Activated CD4-positive, alpha-beta T cell treated with anti-CD3 and anti-CD28 coated beads for 24 hours (primary cell): ENCODE results near the gene CCDC192.
"Not testable (repeated sequence)": the region's sequence is repeated elsewhere in the genome, so short reads cannot be mapped to it uniquely, and the experiment has no call there.

ENCODE experiments used
- DNase-seq, 2 donors: peaks; one replicate each; pipeline ENCODE4 v3.0.0-alpha.2; 2020; ENCODE audit warnings: low read depth in 2 of 2

The CCDC192 gene

DNA sequence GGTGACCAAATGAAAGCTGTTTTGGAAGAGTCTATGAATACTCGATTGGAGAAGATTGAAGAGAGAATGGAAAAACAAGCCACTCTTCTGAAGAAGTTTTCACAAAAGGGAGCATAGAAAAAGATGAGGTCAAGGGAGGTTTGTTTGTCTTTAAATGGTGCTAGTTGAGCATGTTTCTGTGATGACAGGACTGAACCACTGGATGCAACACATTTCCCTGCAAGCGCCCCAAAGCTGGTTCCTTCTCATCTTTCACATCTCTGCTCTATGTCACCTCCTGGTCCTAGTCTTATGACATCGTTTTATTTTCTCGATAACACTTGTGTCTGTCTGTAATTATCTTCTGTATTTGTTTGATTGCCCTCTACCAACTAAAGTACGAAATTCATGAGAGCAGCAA lies 3.8 kb upstream of the CCDC192 start:
- DNase-seq, result no peak

DNA sequence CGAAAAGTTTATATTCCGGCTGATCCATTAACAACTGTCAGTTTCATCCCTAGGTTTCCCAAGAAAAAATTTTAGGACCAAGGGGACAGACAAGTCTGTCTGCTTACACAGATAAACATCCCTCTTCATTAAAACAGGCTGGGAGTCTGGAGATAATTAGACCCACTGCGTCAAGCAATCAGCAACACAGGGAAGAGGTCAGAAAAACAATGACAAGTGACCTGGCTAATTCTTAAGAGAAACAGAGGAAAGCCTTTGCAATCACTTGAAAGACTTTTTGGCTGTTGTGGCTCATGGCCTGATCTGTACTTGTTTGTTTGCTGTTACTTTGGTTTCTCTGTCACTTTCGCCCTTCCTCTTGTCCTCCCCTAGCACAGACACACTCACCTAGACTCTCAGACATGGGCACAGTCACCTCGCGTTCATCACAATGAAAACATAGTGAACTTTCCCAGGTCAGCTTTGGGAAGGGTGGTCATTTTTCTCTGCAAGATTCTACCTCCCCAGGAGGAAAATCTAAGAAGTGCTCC lies 2.9 kb upstream of the CCDC192 start:
- no peak for DNase-seq

DNA sequence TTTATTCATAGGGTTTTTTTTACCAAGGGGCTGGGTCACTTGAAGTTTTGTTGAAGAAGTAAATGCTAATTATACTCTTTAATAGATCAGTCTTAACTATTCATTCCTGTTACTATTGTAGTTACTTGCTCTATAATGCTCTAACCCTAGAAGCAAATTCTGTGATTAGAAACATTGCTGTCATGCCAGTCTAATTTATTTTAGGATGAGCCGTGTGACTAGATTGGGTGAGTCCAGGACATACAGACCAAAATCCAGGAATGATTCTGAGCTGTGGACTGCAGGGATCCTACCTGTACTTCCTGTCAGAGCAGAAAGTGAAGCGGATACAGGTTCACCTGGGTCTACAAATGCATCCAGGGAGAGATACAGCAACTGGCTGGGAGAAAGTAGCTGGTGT lies 757 bp upstream of the CCDC192 start:
- DNase-seq, result no peak

DNA sequence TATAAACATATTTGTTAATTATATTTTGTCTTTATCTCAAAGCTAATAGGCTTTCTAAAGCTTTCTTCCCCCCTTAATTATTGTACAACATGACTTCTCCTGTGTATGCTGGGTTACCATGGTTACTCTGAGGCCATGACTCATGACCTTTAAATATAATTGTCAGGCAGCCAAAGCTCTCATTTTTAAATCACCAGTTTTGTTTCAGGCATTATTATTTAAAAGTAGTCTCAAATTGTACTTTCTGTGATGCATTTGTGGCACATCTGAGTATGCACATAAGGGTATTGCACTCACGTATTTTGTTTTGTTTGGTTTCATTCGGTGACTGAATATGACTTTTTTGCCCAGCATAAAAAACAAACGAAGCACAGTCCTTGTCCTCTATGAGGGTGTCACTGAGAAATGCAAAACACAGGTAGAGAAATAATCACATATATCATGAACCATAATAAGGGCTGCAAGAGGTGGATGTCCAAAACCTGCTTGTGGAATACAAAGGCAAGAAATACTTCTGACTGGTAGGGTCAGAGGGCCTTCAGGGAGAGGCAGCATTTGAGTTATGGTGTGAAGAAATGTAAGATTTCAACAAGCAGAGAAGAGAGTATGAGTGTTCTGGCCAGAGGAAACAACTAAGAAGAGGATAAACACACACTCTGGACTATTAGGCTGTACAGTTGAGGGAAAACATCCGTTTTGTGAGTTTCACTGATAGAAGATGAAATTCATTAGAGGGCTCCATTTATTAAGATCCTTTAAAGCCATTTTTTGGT lies 2.1 kb downstream of the CCDC192 start:
- DNase-seq, result no peak

DNA sequence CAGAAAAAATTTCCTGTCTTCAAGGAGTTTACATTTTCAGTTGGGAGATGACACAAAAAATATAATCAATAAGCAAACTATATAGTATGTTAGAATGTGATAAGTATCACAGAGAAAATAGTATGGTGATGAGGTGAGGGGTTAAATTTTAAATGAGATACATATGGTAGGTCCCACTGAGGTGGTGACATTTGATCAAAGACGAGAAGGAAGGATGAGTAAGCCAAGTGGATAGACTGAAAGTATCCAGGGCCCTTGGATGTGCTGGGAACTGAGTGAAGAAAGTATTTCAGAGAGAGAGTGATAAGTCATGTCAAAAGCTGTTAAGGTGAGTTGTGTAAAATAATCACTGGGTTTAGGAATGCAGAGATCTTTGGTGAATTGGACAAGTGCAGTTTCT lies 3.5 kb downstream of the CCDC192 start:
- DNase-seq, result no peak

DNA sequence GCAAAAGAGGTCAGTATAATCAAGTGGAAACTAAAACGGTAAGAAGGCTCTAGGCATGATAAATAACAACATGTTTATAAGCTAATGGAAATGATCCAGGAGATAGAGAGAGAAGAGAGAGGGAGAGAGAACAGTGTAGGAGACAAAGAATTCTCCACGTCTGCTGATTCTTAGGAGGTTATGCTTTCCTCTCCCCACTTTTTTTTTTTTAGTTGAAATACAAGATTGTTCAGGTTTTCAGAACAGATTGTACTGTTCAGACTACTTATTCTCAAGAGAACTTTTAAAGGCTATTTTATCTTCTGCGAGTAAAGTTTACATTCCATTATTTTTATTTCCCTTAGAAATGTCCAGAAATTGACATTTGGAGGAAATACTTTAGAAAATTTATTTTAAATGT lies 4.0 kb downstream of the CCDC192 start:
- no peak for DNase-seq

DNA sequence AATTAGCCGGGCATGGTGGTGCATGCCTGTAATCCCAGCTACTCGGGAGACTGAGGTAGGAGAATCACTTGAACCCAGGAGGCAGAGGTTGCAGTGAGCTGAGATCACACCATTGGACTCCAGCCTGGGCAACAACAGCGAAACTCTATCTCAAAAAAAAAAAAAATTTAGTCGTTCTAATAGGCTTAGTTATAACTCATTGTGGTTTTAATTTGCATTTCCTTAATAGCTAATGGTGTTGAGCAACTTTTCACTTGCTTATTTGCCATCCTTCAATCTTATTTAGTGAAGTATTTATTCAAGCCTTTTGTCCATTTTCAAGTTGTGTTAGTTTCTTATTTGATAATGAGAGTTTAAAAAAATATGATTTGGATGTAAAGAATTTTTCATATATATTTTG lies 9.9 kb downstream of the CCDC192 start:
- not testable (repeated sequence) for DNase-seq

DNA sequence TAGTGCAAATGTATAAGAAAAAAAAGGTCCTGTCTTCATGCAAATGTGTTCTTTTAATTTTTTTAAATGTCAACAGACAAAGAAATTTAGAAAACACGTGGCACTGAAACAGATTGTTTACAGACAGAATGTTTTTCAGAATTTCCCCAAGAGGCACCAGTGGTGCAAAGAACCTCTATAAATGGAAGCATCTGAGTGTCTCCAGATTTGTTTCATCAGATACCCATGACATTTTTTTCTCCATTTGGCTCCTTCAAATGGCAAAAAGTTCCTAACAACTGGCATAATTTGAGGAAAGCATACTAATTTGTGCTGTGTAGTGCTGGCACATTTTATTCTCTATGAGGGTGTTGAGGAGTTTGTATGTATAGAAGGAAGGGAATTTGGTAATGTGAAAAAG lies 15.0 kb downstream of the CCDC192 start:
- DNase-seq, result no peak

DNA sequence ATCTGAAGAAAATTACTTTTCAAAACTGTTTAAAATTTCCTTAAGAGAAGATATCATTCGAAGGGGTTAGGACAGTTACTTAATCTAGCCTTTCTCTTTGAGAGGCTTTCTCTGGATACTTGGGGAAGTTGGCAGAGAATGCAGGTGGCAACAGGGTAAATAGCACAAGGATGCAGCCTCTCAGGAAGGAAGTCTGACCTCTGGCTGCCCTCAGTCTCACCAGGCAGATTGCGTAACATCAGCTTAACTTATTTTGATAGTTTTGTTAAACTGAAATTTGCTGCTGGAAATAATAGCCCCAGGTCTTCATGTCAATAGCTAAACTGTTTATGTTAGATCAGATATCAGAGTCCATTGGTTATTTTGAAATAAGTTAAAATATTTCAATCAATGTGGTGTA lies 20.4 kb downstream of the CCDC192 start:
- DNase-seq, result no peak

DNA sequence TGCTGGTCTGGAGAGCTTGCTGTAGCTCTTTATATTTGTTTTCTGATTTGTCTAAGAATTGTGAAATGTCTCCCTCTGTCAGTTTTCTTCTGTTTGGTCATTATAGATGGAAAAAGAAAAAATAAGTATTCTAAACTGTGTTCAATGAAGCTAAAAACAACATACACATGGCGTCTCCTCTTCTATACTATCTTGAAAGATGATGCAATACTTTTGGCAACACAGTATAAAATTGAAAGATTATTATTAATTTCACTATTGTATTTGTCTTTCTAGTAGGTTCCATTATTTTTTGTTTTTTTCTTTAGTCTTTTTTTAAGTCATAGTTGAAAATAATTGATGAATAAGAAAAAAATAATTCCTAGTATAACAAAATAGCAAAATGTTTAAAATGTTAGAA lies 22.5 kb downstream of the CCDC192 start:
- no peak for DNase-seq

DNA sequence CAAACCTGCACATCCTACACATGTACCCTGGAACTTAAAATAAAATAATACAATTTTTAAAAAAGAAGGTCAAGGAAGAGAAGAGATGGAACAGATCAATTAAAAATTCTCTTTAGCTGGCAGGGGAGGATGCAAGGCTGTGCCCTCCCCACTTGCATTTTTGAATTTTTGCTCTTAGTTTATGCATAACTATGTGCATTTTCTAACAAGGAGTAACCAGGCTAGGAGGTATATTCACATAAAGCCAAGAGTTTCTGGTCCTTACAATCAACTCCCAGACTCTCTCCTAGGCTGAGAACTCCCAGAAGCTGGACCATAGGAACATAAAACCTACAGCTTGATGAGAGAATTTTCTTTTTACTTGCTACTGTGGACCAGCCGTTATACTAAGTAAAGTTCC lies 29.8 kb downstream of the CCDC192 start:
- DNase-seq, result no peak

DNA sequence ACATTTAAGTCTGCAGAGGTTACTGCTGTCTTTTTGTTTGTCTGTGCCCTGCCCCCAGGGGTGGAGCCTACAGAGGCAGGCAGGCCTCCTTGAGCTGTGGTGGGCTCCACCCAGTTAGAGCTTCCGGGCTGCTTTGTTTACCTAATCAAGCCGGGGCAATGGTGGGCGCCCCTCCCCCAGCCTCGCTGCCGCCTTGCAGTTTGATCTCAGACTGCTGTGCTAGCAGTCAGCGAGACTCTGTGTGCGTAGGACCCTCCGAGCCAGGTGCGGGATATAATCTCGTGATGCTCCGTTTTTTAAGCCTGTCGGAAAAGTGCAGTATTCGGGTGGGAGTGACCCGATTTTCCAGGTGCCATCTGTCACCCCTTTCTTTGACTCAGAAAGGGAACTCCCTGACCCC lies 36.2 kb downstream of the CCDC192 start:
- DNase-seq, result not testable (repeated sequence)

DNA sequence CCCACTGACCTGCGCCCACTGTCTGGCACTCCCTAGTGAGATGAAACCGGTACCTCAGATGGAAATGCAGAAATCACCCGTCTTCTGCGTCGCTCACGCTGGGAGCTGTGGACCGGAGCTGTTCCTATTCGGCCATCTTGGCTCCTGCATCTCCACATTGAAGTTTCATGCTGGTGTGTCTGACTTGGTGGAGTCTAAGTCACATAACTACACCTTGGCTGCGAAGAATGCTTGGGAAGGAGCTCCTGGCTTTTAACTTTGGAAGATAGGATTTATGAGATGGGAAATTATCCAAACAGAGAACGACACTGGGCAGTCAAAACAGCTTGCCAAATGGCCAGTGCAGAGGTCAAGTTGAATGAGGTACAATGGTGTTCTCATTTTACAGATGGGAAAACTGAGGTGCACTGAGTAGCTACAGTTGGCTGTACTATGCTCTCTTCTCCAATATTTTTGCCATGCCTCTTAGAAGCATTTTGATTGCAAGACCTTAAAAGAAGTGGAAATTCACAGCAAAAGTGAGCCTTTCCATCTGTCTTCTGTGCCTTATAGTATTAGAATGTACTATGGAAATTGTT lies 36.7 kb downstream of the CCDC192 start:
- no peak for DNase-seq

DNA sequence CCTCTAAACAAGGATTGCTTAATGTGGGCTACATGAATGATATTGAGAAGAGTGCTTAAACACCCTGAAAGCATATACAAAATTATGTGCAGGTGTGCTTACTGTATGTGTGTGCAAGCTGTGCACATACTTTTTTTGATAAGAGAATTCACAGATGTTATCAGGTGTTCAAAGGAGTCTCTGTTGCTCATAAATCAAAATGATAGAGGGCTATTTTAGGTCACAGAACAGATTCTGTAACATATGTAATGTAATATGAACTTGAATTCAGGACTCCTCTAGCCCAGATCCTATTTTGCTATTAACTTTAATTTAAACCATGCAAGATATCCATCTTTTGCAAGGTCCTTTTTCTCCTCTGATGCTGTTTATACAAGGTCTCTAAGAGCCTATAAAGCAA lies 38.2 kb downstream of the CCDC192 start:
- no peak for DNase-seq

DNA sequence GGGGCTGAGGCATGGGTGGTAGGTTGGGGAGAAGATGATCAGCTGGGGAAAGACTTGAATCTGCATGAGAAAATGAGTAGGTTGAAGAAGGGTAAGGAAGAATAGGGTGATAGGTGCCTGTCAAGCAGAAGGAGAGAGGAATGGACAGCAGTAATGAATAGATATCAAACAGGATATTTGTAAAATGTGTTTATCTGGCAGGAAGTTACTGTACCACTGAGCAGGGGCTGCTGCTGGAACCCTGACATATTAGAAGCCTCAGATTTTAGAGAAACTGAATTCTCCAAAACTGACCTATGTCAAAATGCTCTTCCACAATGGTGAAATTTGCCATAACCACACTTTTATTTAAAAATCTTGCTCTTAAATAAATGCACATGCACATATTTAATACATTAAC lies 41.0 kb downstream of the CCDC192 start:
- no peak for DNase-seq

DNA sequence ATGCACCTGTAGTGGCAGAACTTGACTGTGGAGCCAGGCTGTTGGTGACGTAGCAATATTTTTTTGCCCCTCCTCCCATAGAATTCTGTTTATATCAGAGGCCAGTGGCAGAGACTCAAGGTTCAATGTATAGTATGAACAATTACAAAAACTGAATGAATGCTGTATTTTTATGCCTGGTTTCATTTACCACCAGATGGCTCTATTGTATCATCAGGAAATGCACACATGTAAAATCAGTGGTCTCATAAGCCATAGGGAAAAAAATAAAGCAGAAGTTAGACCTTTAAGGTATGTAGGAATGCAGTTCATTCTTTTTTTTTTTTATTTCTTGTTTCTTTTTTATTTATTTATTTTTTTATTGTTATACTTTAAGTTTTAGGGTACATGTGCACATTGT lies 43.6 kb downstream of the CCDC192 start:
- DNase-seq, result no peak

DNA sequence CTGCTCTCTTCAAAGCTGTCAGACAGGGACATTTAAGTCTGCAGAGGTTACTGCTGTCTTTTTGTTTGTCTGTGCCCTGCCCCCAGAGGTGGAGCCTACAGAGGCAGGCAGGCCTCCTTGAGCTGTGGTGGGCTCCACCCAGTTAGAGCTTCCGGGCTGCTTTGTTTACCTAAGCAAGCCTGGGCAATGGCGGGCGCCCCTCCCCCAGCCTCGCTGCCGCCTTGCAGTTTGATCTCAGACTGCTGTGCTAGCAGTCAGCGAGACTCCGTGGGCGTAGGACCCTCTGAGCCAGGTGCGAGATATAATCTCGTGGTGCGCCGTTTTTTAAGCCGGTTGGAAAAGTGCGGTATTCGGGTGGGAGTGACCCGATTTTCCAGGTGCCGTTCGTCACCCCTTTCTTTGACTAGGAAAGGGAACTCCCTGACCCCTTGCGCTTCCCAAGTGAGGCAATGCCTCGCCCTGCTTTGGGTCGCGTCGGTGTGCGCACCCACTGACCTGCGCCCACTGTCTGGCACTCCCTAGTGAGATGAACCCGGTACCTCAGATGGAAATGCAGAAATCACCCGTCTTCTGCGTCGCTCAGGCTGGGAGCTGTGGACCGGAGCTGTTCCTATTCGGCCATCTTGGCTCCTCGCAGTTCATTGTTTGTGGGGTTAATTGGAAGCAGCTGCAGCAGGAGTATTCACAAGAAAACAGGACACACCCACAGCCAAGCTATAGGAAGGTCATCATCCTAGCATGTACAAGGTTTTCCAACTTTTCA lies 49.5 kb downstream of the CCDC192 start:
- DNase-seq, result not testable (repeated sequence)

DNA sequence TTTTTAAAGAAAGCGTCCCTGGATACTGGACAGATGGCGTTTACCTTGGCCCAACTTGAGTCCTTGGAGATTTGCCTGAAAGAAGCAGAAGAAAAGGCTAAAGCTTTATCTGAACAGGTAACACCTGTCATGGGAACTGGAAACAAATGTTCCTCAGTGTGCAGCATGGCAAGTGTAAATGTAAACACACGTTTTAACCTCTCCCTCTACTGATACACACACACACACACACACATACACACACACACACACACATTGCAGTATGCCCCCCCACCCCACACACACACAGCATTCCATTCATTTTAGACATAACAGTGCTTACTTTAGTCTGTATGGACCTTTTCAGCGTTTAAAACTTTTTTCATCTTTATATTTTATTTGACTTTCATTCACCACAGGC lies 51.1 kb downstream of the CCDC192 start:
- DNase-seq, result no peak

DNA sequence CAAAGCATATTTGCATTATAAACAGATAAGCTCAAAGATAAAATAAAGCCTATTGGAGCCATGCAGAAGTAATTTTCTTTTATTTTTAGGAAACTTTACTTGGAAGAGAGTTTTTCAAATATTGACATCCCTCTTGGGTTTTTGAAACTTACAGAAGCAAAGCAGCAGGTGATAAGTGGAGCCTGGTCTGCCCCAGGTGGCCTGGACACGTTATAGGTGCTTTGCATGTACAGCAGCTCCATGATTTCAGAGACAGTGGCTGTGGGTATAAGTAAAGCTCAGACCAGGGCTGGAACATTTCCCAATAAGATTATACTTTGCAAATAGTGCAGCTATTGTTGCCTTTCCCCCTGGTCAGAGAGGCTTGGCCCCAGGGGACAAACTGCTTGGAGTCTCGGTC lies 51.5 kb downstream of the CCDC192 start:
- DNase-seq, result no peak

DNA sequence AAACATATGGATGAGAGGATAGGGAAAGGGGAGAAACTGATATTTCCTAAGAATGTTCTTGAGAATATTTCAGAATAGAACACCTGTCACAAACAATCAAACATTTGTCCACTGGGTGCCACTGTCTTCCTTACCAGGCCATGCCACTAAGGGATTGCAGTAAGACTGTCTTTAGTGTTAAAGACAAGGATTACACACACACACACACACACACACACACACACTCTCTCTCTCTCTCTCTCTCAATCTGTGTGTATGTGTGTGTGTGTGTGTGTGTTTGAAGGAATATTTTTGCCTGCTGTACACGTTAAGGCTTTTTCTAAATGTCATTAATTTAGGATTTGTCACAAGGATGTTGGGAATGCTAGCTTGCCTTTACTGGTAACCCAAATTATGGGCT lies 54.4 kb downstream of the CCDC192 start:
- no peak for DNase-seq

DNA sequence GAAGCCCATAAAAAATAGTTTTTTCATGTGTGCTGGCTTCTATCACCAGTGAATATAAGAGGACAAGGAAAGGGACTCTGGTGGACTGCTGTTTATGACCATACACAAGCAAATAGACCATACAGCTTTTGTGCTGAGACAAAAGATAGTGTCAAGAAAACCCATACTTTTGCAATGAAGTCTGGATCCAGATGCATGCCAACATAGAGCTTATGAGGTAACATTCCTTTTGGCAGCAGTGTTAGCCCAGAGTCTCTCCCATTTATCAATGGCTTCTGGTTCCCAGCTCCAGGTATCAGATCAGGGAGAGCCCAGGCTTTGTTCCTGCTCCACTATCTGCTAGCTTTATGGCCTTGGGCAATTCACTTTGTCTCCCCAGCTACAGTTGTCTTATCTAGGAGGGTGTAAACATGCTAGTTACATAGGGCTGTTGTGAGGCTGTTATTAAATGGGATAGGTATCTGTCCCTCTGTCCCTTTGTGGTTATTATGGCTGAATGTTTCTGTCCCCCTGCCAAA lies 55.6 kb downstream of the CCDC192 start:
- DNase-seq, result no peak

DNA sequence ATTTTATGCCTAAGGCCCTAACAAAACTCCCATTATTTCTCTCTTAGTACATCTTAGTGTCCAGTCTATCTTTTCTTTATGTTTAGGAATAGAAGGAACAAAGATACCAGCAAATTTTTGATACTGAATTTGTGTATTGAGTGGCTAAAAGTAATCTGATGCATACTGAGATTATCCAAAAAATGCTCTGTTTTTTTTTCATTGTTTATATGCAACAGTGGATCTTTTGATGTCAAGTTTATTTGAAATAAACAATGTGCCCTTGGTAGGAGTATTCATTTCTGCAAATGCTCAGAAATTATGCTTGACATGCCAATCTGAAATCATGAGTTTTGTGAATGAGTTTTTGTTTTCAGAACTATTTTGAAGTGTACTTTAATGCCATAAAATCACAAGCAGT lies 58.7 kb downstream of the CCDC192 start:
- no peak for DNase-seq

DNA sequence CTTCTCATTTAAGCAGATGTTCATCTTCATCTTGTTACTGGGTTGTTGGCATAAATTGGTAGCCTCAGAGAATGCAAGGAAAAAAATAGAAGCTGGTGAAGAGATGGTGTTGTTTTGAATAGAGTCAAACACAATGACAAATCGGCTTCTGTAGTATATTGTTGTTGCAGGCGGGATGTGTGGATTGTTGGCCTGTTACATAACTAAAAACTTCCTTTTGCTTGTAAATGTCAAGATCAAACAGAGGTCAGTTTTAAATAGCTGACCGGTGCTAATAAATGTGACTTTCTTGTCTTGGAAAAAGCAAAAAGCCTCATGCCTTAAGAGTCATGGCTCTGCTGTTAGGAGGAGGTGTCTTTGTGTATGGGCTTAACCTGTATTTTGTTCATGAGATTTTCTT lies 59.2 kb downstream of the CCDC192 start:
- no peak for DNase-seq
